NCI-H524 treated with DMSO at 0.1 percent for 48 hours (cell line): ENCODE results near the gene ZNF70.

Experiments used
- DNase-seq: peaks from one replicate; lab custom pipeline; 2025; lab: John Stamatoyannopoulos, UW

The ZNF70 gene

DNA sequence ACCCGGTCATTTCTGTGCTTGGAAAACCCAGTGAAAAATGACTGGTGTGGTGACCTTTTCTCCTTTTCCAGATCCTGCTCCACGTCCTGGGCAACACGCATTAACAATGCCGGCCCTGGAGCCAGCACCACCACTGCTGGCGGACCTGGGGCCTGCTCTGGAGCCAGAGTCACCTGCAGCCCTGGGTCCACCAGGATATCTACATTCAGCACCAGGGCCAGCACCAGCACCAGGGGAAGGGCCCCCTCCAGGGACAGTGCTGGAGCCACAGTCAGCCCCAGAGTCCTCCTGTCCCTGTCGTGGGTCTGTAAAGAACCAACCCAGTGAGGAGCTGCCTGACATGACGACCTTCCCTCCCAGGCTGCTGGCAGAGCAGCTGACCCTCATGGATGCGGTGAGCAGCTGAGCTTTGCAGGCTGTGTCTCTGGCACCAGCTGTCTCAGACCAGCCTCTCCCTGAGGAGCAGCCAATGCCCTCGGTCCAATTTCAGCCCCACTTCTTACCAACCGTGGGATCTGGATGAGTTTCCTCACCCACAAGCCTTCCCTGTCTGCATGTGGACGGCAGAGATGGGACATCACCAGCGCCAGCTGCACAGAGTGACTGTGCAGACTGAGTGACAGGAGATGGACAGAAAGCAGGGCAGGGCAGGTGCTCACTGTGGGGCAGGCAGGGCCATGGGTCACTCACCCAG, 58.2 kb downstream of the ZNF70 start:
- DNase-seq: no peak

DNA sequence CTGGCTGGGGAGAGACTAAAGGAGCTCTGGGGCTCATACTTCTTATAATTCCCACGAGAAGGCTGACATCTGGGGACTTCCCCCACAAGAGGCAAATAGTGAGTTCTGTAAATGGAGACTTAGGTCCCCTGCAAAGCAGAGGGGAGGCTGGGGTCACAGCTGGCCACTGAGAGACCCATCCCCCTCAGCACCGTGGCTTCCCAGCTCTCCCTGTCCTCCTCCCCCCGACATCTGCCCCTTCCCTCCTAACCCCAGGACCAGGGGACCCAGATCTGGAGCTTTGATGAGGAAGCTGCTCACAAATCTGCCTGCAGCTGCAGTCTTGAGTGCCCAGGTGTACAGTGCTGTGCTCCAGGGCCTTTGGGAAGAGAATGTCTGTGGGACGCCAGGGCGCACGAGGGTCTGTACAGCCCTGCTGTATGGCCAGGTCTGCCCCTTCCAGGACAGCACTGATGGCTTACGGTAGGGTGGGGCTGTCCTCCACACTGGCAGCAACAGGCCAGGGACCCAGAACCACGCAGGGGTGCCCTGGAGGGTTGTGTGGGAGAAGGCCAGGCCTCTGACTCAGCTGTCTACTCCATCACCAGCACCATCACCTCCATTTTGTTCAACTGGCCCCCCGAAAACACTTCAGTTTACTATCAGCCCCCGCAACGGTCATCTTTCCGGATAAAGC, 59.0 kb downstream of the ZNF70 start:
- no peak for DNase-seq

DNA sequence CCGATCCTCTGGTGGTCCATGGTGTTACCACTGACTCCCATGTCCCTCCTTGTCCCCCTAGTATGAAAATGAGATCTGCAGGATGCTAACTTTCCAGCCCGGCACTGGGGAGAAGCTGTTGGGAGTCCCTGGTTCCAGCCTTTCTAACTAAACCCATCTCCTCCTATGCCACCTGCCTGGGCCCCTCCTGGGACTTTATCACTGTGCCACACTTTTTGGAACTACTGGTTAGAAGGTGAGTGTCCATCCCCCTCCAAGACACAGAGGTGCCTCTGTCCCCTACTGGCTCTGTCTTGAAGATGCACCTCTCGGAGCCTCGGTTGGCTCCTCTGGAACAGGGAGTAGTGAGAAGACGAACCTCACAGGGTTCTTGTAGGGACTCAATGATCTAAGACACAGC, 60.2 kb downstream of the ZNF70 start, which contains the start of gene RGL4:
RGL4 (plus strand) TSS at position 301 of the 400 bp plus-strand sequence. CDS start 1,018 bp downstream, outside the sequence.
- no peak for DNase-seq

DNA sequence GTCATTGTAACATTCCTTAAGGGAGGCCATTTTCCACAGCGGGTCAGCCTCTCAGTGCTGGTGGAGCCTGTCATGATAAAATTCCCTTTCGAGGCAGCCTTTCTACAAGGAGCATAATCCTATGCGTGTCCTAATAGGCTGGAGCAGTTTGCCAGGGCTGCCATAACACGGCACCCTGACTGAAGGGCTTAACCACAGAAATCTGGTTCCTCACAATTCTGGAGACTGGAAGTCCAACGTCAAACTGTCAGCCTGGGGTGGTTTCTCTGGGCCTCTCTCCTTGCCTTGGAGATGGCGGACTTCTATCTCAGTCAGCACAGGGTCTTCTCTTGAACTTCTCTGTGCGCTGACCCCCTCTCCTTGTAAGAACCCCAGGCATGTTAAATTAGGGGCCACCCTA, 61.5 kb downstream of the ZNF70 start:
- no peak for DNase-seq
